Thoracic aorta (tissue), 2 donors: ENCODE results near the gene TMEM181. TPM values are rescaled to one million over a fixed set of nuclear protein-coding genes. Genes with fewer than 3 reads are reported as not detected.

Experiments used
- ATAC-seq: fragments of 150-250 bp; one replicate; pipeline ENCODE4 v1.8.0; 2017; ENCODE audit warnings: low read depth; ENCODE audit not compliant: insufficient number of reproducible peaks, low FRiP score
- DNase-seq: peaks from one replicate; pipeline ENCODE4 v3.0.0-alpha.2; 2020; ENCODE audit warnings: low spot score
- H3K27ac ChIP-seq, 2 donors: fragments of 200-600 bp; sonication (generic); 1 replicate in 1 of 2; 2 replicates in 1 of 2; pipeline ENCODE4 v1.5.1; 2016; ENCODE audit warnings: mild to moderate bottlenecking in 2 of 2, moderate library complexity in 2 of 2
- H3K27me3 ChIP-seq: fragments of 200-600 bp; sonication (generic); replicated peaks from 2 replicates; pipeline ENCODE4 v1.6.0; 2016; ENCODE audit warnings: mild to moderate bottlenecking; ENCODE audit not compliant: insufficient read depth
- H3K36me3 ChIP-seq: fragments of 200-600 bp; sonication (generic); one replicate; pipeline ENCODE4 v1.5.1; 2016
- H3K4me1 ChIP-seq, 2 donors: fragments of 200-600 bp; sonication (generic); 1 replicate in 1 of 2; 2 replicates in 1 of 2; pipeline versions ENCODE4 v1.5.1 to v1.6.0; 2016; ENCODE audit warnings: low read depth in 2 of 2, mild to moderate bottlenecking in 1 of 2; ENCODE audit not compliant: control insufficient read depth in 1 of 2
- H3K4me3 ChIP-seq: fragments of 200-600 bp; sonication (generic); 2 replicates; pipeline ENCODE4 v1.5.1; 2016; ENCODE audit warnings: mild to moderate bottlenecking
- H3K9me3 ChIP-seq: fragments of 200-600 bp; sonication (generic); 2 replicates; pipeline ENCODE4 v1.5.1; 2016
- total RNA-seq, 2 donors: library from RNA; depleted of rRNA; stranded (reverse); fragments of >200 nt; gene quantifications; one replicate each; pipeline versions ENCODE4 v1.1.0 to v1.2.3, GENCODE V29; 2016
- TF ChIP-seq, protein P1 (sequence below): fragments of 200-600 bp; sonication (generic); IDR thresholded peaks from one replicate; pipeline ENCODE4 v1.5.1; 2019; ENCODE audit warnings: antibody characterized with exemption

The TMEM181 gene
- total RNA-seq, 2 donors from 2014 or later: 21.4 to 26.3 TPM

DNA sequence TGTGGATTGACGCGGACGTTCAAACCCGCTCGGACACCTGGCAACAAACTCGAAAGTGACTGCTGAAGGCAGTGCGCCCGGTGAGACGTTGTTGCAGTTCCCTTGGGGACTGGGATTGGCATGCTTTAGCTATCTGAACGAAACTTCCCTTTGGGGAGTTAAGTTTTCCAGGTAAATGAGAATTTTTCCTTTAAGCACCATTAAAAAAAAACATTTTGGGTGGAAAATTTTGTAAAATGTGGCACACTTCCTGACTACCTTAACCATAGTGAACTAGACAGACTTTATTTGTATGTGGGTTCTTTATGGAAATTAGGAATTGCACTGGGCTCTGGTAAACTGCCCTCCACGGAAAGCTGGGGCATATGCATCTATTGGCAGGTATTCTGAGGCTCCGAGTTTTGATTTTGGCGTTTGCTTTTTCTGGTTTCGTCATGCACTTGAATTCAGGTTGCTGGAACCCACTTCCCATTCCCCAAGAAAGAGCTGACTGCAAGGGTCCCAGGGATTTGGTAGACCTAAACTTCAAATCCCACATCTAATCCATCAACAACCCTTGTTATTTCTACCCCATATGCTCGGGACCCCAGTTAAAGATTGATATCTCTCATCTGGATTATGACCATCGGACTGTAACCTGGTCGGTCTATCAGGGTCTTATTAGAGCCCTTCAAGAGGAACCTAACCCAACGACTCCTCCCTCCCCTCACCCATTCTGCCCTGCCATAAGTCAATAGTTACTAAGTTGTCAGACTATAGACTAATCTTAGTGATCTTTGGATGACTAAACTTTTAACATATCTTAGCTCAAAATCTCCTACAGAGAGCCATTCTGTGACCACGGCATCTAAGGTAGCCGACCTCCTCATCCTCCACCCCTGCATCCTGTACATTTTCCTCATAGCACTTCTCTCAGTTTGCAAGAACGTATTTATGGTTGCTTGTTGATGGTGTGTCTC, 85.5 kb downstream of the TMEM181 start:
- no peaks in the 10 kb centered on the region for H3K36me3 ChIP-seq
- peak overlapping the region; percentile 98 for H3K4me3 ChIP-seq
- ATAC-seq (no peak), DNase-seq (no peak)
- TF ChIP-seq, protein P1, sequence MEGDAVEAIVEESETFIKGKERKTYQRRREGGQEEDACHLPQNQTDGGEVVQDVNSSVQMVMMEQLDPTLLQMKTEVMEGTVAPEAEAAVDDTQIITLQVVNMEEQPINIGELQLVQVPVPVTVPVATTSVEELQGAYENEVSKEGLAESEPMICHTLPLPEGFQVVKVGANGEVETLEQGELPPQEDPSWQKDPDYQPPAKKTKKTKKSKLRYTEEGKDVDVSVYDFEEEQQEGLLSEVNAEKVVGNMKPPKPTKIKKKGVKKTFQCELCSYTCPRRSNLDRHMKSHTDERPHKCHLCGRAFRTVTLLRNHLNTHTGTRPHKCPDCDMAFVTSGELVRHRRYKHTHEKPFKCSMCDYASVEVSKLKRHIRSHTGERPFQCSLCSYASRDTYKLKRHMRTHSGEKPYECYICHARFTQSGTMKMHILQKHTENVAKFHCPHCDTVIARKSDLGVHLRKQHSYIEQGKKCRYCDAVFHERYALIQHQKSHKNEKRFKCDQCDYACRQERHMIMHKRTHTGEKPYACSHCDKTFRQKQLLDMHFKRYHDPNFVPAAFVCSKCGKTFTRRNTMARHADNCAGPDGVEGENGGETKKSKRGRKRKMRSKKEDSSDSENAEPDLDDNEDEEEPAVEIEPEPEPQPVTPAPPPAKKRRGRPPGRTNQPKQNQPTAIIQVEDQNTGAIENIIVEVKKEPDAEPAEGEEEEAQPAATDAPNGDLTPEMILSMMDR: no peak
- no peaks in the 10 kb centered on the region for H3K9me3 ChIP-seq
- no peaks in the 10 kb centered on the region for H3K27me3 ChIP-seq
- H3K27ac ChIP-seq: peak overlapping the region; percentile 96
- H3K4me1 ChIP-seq: peaks cover 19 to 48% of the 10 kb centered on the region in 2 donors

- Histone ChIP-seq H3K4me1 (peaks cover 16 to 45% of the 10 kb centered on the region in 2 donors), H3K27ac (no peak overlapping the region), H3K36me3 (no peaks in the 10 kb centered on the region), H3K27me3 (no peaks in the 10 kb centered on the region), H3K9me3 (no peaks in the 10 kb centered on the region), H3K4me3 (no peak overlapping the region)
- TF ChIP-seq, protein P1: no peak
- ATAC-seq (no peak), DNase-seq (no peak)
Measured at GRCh38 chr6:158646023-158646910, 86.4 kb downstream of the TMEM181 start.

DNA sequence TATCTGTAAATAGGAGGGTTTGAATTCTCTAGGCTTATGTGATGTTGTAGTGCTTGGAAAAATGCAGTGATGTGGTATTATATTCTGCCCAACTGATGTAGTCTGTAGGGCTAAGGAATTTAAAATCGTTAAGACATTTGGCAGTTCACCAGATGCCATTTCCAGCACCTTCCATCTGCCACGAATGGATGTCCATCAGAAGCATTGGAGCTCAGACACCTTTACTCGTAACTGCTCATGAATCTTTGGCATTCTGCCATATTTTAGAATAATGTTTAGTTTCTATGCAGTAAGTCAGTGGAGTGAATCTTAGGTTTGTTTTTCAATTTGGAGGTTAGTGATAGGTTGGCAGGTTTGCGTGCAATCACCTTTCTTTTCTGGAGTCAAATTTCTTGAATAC, 87.6 kb downstream of the TMEM181 start:
- Histone ChIP-seq H3K4me1 (peaks cover 9 to 33% of the 10 kb centered on the region in 2 donors), H3K36me3 (no peaks in the 10 kb centered on the region), H3K4me3 (no peak overlapping the region), H3K27me3 (no peaks in the 10 kb centered on the region), H3K27ac (no peak overlapping the region), H3K9me3 (no peaks in the 10 kb centered on the region)
- TF ChIP-seq, protein P1: no peak
- DNase-seq (no peak), ATAC-seq (no peak)

GRCh38 chr6:158648682-158649131, 88.8 kb downstream of the TMEM181 start:
- H3K36me3 ChIP-seq: no peaks in the 10 kb centered on the region
- H3K4me1 ChIP-seq: peaks cover 0 to 22% of the 10 kb centered on the region in 2 donors
- ATAC-seq: no peak
- TF ChIP-seq, protein P1: no peak
- H3K9me3 ChIP-seq: no peaks in the 10 kb centered on the region
- H3K4me3 ChIP-seq: no peak overlapping the region
- DNase-seq: no peak
- H3K27ac ChIP-seq: peak overlapping the region; percentile 21 to 58
- no peaks in the 10 kb centered on the region for H3K27me3 ChIP-seq
